HG03521 (cell line): ENCODE data around the gene GNS.
"Not testable (repeated sequence)": the region's sequence is repeated elsewhere in the genome, so short reads cannot be mapped to it uniquely, and the experiment has no call there.

Experiments used
- ATAC-seq: cut with Tn5 transposase; IDR thresholded peaks from one replicate; pipeline ENCODE4 v1.9.1; 2021; ENCODE audit warnings: mild to moderate bottlenecking, moderate library complexity; ENCODE audit not compliant: unreplicated experiment

Gene GNS

GRCh38 chr12:64700532-64700931 is 58.7 kb downstream of the GNS start:
- no peak for ATAC-seq

GRCh38 chr12:64699504-64700115 is 59.6 kb downstream of the GNS start:
- ATAC-seq = no peak

- no peak for ATAC-seq
Measured at GRCh38 chr12:64696080-64696741, 63.0 kb downstream of the GNS start.

- no peak for ATAC-seq
Measured at GRCh38 chr12:64695550-64695949, 63.7 kb downstream of the GNS start.

- ATAC-seq = no peak
Measured at GRCh38 chr12:64694130-64695040, 64.8 kb downstream of the GNS start.

- ATAC-seq = no peak
Measured at GRCh38 chr12:64691795-64692583, 67.2 kb downstream of the GNS start.

GRCh38 chr12:64691227-64691794 is 67.9 kb downstream of the GNS start:
- ATAC-seq = no peak

- not testable (repeated sequence) for ATAC-seq
Measured at GRCh38 chr12:64690236-64690635, 69.0 kb downstream of the GNS start.

- no peak for ATAC-seq
Measured at GRCh38 chr12:64688715-64689114, 70.5 kb downstream of the GNS start.

- ATAC-seq = no peak
Measured at GRCh38 chr12:64688219-64688618, 71.0 kb downstream of the GNS start.

- ATAC-seq = no peak
Measured at GRCh38 chr12:64687816-64688215, 71.4 kb downstream of the GNS start.

GRCh38 chr12:64685605-64686004 is 73.6 kb downstream of the GNS start:
- no peak for ATAC-seq

- no peak for ATAC-seq
Measured at GRCh38 chr12:64685050-64685449, 74.2 kb downstream of the GNS start.

- ATAC-seq = no peak
Measured at GRCh38 chr12:64683816-64684543, 75.2 kb downstream of the GNS start.

- ATAC-seq = no peak
Measured at GRCh38 chr12:64682572-64683277, 76.5 kb downstream of the GNS start.

- ATAC-seq = no peak
Measured at GRCh38 chr12:64681200-64682052, 77.8 kb downstream of the GNS start.

- ATAC-seq = no peak
Measured at GRCh38 chr12:64680235-64680634, 79.0 kb downstream of the GNS start.

- peak; percentile 59 for ATAC-seq
Measured at GRCh38 chr12:64679487-64680001, 79.7 kb downstream of the GNS start.
